Measurements from ENCODE around the gene CCDC86. TPM values are rescaled to one million over a fixed set of nuclear protein-coding genes. Genes with fewer than 3 reads are reported as not detected.
A peak's percentile ranks its signal among the peaks of the same experiment; 100 is the strongest.

Gene CCDC86
- total RNA-seq, 1 donor from 2014 or later, result 4.7 TPM

DNA sequence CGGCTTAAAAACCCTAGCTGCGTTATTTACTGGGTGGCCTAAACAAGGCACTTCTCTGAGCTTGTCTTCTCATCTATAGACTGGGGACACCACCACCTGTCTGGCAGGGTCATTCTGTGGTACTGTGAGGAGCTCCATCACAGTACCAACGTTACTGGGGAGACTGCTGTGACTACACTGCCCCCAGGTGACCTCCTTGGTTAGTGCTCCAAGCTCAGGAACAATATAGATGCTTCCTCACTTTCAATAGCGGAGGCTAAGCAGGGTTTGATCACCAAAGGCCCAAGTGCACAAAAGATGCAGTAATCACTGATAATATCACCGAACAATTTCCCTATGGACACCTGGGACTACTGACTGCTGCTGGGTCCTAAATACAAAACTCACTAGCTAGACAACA lies 45.6 kb downstream of the CCDC86 start:
- H3K9me3 ChIP-seq (ENCODE audit: control insufficient read depth in 3 of 3, low read length in 3 of 3), result no peaks in the 10 kb centered on the region
- H3K36me3 ChIP-seq (ENCODE audit: control insufficient read depth in 3 of 3, insufficient read depth in 3 of 3, low read length in 3 of 3), result peaks cover 6 to 23% (median 9%) of the 10 kb centered on the region in 3 donors
- H3K4me3 ChIP-seq (ENCODE audit: low read length in 3 of 3), result no peak overlapping the region
- peaks cover 0 to 7% (median 6%) of the 10 kb centered on the region in 3 donors for H3K4me1 ChIP-seq (ENCODE audit: control insufficient read depth in 3 of 3, insufficient read depth in 3 of 3, low read length in 3 of 3)
- no peaks in the 10 kb centered on the region for H3K27me3 ChIP-seq (ENCODE audit: control insufficient read depth in 3 of 3, insufficient read depth in 3 of 3, low read length in 3 of 3)
- no peak overlapping the region for H3K27ac ChIP-seq (ENCODE audit: low read depth, low read length)
- no peak overlapping the region for H3K9ac ChIP-seq (ENCODE audit: low read depth in 1 of 3, low read length in 3 of 3)

DNA sequence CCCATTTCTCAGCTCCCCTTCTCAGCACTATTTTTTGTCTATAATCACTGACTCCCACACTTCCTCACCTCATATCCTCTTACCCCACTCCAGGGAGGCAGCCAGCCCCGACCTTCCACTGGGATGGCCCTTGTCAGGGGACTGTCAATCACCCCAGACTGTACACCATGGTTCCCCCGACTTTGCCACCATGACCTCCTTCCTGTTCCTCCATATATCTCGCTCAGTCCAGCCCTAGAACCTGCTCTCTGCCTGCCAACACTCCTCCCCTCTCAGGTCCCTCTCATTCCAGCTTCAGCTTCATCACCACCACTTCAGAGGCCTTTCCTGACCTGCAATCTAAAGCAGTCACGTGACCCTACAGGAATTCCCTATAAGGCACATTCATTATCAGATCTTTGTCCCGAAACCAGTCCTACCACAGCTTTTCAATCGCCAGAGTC lies 48.0 kb downstream of the CCDC86 start:
- no peak overlapping the region for H3K27ac ChIP-seq (ENCODE audit: low read depth, low read length)
- H3K4me3 ChIP-seq (ENCODE audit: low read length in 3 of 3), result no peak overlapping the region
- no peaks in the 10 kb centered on the region for H3K9me3 ChIP-seq (ENCODE audit: control insufficient read depth in 3 of 3, low read length in 3 of 3)
- H3K9ac ChIP-seq (ENCODE audit: low read depth in 1 of 3, low read length in 3 of 3), result no peak overlapping the region
- H3K36me3 ChIP-seq (ENCODE audit: control insufficient read depth in 3 of 3, insufficient read depth in 3 of 3, low read length in 3 of 3), result peaks cover 15 to 37% (median 26%) of the 10 kb centered on the region in 3 donors
- H3K27me3 ChIP-seq (ENCODE audit: control insufficient read depth in 3 of 3, insufficient read depth in 3 of 3, low read length in 3 of 3), result no peaks in the 10 kb centered on the region
- H3K4me1 ChIP-seq (ENCODE audit: control insufficient read depth in 3 of 3, insufficient read depth in 3 of 3, low read length in 3 of 3), result peaks cover 0 to 7% (median 6%) of the 10 kb centered on the region in 3 donors

DNA sequence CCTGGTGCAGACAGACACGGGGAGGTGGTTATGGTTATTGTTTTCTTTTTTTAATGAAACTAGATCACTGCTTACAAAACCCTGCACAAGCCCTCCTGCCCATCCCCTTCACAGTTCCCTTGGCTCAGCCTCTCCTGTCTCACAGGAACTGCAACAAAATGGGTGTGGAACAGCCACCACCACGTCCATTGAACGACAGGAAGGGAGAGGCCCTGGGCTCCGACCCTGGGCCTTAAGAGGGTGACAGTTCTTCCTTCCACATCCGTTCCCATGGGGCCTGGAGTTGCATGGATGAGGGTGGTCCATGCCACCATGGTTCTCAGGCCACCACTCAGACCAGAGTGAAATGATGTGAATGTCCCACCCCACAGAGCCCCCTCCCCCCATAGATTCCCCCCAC lies 48.8 kb downstream of the CCDC86 start:
- peaks cover 22 to 45% (median 32%) of the 10 kb centered on the region in 3 donors for H3K36me3 ChIP-seq (ENCODE audit: control insufficient read depth in 3 of 3, insufficient read depth in 3 of 3, low read length in 3 of 3)

GRCh38 chr11:60891103-60891741 lies 49.3 kb downstream of the CCDC86 start:
- peaks cover 27 to 51% (median 36%) of the 10 kb centered on the region in 3 donors for H3K36me3 ChIP-seq (ENCODE audit: control insufficient read depth in 3 of 3, insufficient read depth in 3 of 3, low read length in 3 of 3)

More for the DNA sequence above, 48.8 kb downstream of the CCDC86 start:
- Histone ChIP-seq H3K9ac (ENCODE audit: low read depth in 1 of 3, low read length in 3 of 3) (no peak overlapping the region), H3K4me3 (ENCODE audit: low read length in 3 of 3) (no peak overlapping the region), H3K27ac (ENCODE audit: low read depth, low read length) (no peak overlapping the region), H3K9me3 (ENCODE audit: control insufficient read depth in 3 of 3, low read length in 3 of 3) (no peaks in the 10 kb centered on the region), H3K27me3 (ENCODE audit: control insufficient read depth in 3 of 3, insufficient read depth in 3 of 3, low read length in 3 of 3) (no peaks in the 10 kb centered on the region), H3K4me1 (ENCODE audit: control insufficient read depth in 3 of 3, insufficient read depth in 3 of 3, low read length in 3 of 3) (peaks cover 0 to 7% (median 6%) of the 10 kb centered on the region in 3 donors)

GRCh38 chr11:60895687-60896086 lies 53.8 kb downstream of the CCDC86 start:
- Histone ChIP-seq H3K36me3 (ENCODE audit: control insufficient read depth in 3 of 3, insufficient read depth in 3 of 3, low read length in 3 of 3) (peaks cover 53 to 69% (median 69%) of the 10 kb centered on the region in 3 donors), H3K9ac (ENCODE audit: low read depth in 1 of 3, low read length in 3 of 3) (no peak overlapping the region), H3K27ac (ENCODE audit: low read depth, low read length) (no peak overlapping the region), H3K9me3 (ENCODE audit: control insufficient read depth in 3 of 3, low read length in 3 of 3) (no peaks in the 10 kb centered on the region), H3K4me1 (ENCODE audit: control insufficient read depth in 3 of 3, insufficient read depth in 3 of 3, low read length in 3 of 3) (peaks cover under 1 to 14% (median 8%) of the 10 kb centered on the region in 3 donors), H3K27me3 (ENCODE audit: control insufficient read depth in 3 of 3, insufficient read depth in 3 of 3, low read length in 3 of 3) (no peaks in the 10 kb centered on the region), H3K4me3 (ENCODE audit: low read length in 3 of 3) (no peak overlapping the region)

More at GRCh38 chr11:60891103-60891741, 49.3 kb downstream of the CCDC86 start:
- Histone ChIP-seq H3K4me1 (ENCODE audit: control insufficient read depth in 3 of 3, insufficient read depth in 3 of 3, low read length in 3 of 3) (peaks cover 0 to 7% (median 6%) of the 10 kb centered on the region in 3 donors), H3K9me3 (ENCODE audit: control insufficient read depth in 3 of 3, low read length in 3 of 3) (no peaks in the 10 kb centered on the region), H3K27me3 (ENCODE audit: control insufficient read depth in 3 of 3, insufficient read depth in 3 of 3, low read length in 3 of 3) (no peaks in the 10 kb centered on the region), H3K9ac (ENCODE audit: low read depth in 1 of 3, low read length in 3 of 3) (no peak overlapping the region), H3K4me3 (ENCODE audit: low read length in 3 of 3) (no peak overlapping the region), H3K27ac (ENCODE audit: low read depth, low read length) (no peak overlapping the region)

DNA sequence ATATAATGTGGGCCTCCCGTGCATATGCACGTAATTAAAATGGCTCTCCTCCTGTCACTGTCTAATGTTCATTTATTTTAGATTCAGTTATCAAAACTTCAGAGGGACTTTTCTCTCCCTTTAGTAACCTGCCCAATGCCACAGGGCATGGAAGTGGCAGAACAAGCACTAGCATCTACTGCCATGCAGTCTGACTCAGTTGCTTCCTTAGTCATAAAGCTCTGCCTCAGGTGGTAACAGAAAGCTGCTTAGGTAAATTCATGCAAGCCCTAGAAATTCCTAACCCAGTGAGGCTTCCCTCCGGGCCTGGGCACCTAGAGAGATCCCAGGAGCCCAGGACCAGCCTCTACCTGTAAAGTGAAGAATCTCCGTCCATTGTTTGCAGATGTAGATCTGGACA lies 55.6 kb downstream of the CCDC86 start:
- H3K9ac ChIP-seq (ENCODE audit: low read depth in 1 of 3, low read length in 3 of 3), result no peak overlapping the region

GRCh38 chr11:60899046-60899936 lies 57.4 kb downstream of the CCDC86 start:
- no peak overlapping the region for H3K4me3 ChIP-seq (ENCODE audit: low read length in 3 of 3)
- no peaks in the 10 kb centered on the region for H3K9me3 ChIP-seq (ENCODE audit: control insufficient read depth in 3 of 3, low read length in 3 of 3)
- H3K27me3 ChIP-seq (ENCODE audit: control insufficient read depth in 3 of 3, insufficient read depth in 3 of 3, low read length in 3 of 3), result no peaks in the 10 kb centered on the region
- H3K4me1 ChIP-seq (ENCODE audit: control insufficient read depth in 3 of 3, insufficient read depth in 3 of 3, low read length in 3 of 3), result peaks cover 6 to 21% (median 8%) of the 10 kb centered on the region in 3 donors
- H3K9ac ChIP-seq (ENCODE audit: low read depth in 1 of 3, low read length in 3 of 3), result peak overlapping the region in 1 of 3 donors; percentile 41
- H3K36me3 ChIP-seq (ENCODE audit: control insufficient read depth in 3 of 3, insufficient read depth in 3 of 3, low read length in 3 of 3), result peaks cover 73 to 87% (median 85%) of the 10 kb centered on the region in 3 donors
- peak overlapping the region; percentile 56 for H3K27ac ChIP-seq (ENCODE audit: low read depth, low read length)

More for the DNA sequence above, 55.6 kb downstream of the CCDC86 start:
- no peak overlapping the region for H3K27ac ChIP-seq (ENCODE audit: low read depth, low read length)
- peaks cover 4 to 11% (median 8%) of the 10 kb centered on the region in 3 donors for H3K4me1 ChIP-seq (ENCODE audit: control insufficient read depth in 3 of 3, insufficient read depth in 3 of 3, low read length in 3 of 3)
- H3K27me3 ChIP-seq (ENCODE audit: control insufficient read depth in 3 of 3, insufficient read depth in 3 of 3, low read length in 3 of 3), result no peaks in the 10 kb centered on the region
- H3K4me3 ChIP-seq (ENCODE audit: low read length in 3 of 3), result no peak overlapping the region
- peaks cover 67 to 85% (median 85%) of the 10 kb centered on the region in 3 donors for H3K36me3 ChIP-seq (ENCODE audit: control insufficient read depth in 3 of 3, insufficient read depth in 3 of 3, low read length in 3 of 3)
- no peaks in the 10 kb centered on the region for H3K9me3 ChIP-seq (ENCODE audit: control insufficient read depth in 3 of 3, low read length in 3 of 3)

- Histone ChIP-seq H3K9me3 (ENCODE audit: control insufficient read depth in 3 of 3, low read length in 3 of 3) (no peaks in the 10 kb centered on the region), H3K27me3 (ENCODE audit: control insufficient read depth in 3 of 3, insufficient read depth in 3 of 3, low read length in 3 of 3) (no peaks in the 10 kb centered on the region), H3K4me1 (ENCODE audit: control insufficient read depth in 3 of 3, insufficient read depth in 3 of 3, low read length in 3 of 3) (peaks cover 13 to 28% (median 15%) of the 10 kb centered on the region in 3 donors), H3K36me3 (ENCODE audit: control insufficient read depth in 3 of 3, insufficient read depth in 3 of 3, low read length in 3 of 3) (peaks cover 73 to 80% (median 78%) of the 10 kb centered on the region in 3 donors), H3K4me3 (ENCODE audit: low read length in 3 of 3) (no peak overlapping the region), H3K27ac (ENCODE audit: low read depth, low read length) (no peak overlapping the region), H3K9ac (ENCODE audit: low read depth in 1 of 3, low read length in 3 of 3) (no peak overlapping the region)
Measured at GRCh38 chr11:60899977-60900376, 58.1 kb downstream of the CCDC86 start.
